HepG2 (cell line): ENCODE results near the gene IL18R1. TPM values are rescaled to one million over a fixed set of nuclear protein-coding genes. Genes with fewer than 3 reads are reported as not detected.

ENCODE experiments used
- ATAC-seq: fragments of 200-7000 bp; cut with Tn5 transposase; 3 replicates; pipeline ENCODE4 v1.9.1; 2020; ENCODE audit warnings: mild to moderate bottlenecking, moderate library complexity
- BruUV-seq: library from RNA; stranded (reverse); fragments of 400-500 nt; replicated peaks from 2 replicates; lab custom pipeline; 2021; lab: Mats Ljungman, UMichigan
- CTCF ChIA-PET: fragments of 300-600 bp; formaldehyde crosslinking; extraction: SDS; loops from one replicate; lab custom pipeline; 2021; ENCODE audit warnings: low total read pairs, inconsistent platforms, low intra/inter-chr PET ratio; lab: Yijun Ruan, JAX
- POLR2A ChIA-PET: fragments of 350-600 bp; sonication (Branson Sonifier 250); formaldehyde crosslinking; loops from one replicate; lab custom pipeline; 2020; ENCODE audit warnings: antibody characterized with exemption, inconsistent platforms; lab: Yijun Ruan, JAX
- DNase-seq: peaks from one replicate; pipeline ENCODE4 v3.0.0-alpha.2; 2015; ENCODE audit warnings: low spot score
- FAIRE-seq: peaks from 3 replicates; lab custom pipeline; 2011; peaks lifted over from hg19 to GRCh38; lab: Jason Lieb, UNC
- H2AFZ ChIP-seq: one replicate; pipeline ENCODE4 v1.6.1; 2011; ENCODE audit warnings: low read length, inconsistent platforms
- H3K27ac ChIP-seq: fragments of 300-600 bp; 3 replicates; pipeline ENCODE4 v1.8.0; 2011; ENCODE audit warnings: mixed run types, mild to moderate bottlenecking, mixed read lengths, low read length, inconsistent platforms; ENCODE audit not compliant: insufficient read depth; ENCODE audit errors: extremely low read length
- H3K27me3 ChIP-seq, 2 experiments: fragments of 200-600 bp in 1 of 2; 2 replicates in 1 of 2; 3 replicates in 1 of 2; pipeline versions ENCODE4 v1.6.0 to v1.8.0; 2011; ENCODE audit warnings: low read length in 2 of 2, mild to moderate bottlenecking in 2 of 2, moderate library complexity in 2 of 2, inconsistent platforms in 1 of 2; ENCODE audit not compliant: insufficient read depth in 2 of 2, control insufficient read depth in 1 of 2
- H3K36me3 ChIP-seq, 2 experiments: fragments of 200-600 bp in 1 of 2; replicated peaks in 1 of 2; 2 replicates in 1 of 2; 3 replicates in 1 of 2; pipeline versions ENCODE4 v1.5.1 to v1.8.0; 2011; ENCODE audit warnings: low read length in 2 of 2, inconsistent platforms in 1 of 2; ENCODE audit not compliant: insufficient read depth in 2 of 2, control insufficient read depth in 1 of 2
- H3K4me1 ChIP-seq: 2 replicates; pipeline ENCODE4 v1.5.1; 2012; ENCODE audit warnings: low read length, inconsistent platforms; ENCODE audit not compliant: insufficient read depth
- H3K4me2 ChIP-seq: 2 replicates; pipeline ENCODE4 v1.6.0; 2011; ENCODE audit warnings: low read depth, low read length, inconsistent platforms
- H3K4me3 ChIP-seq, 3 experiments: fragments of 200-600 bp in 1 of 3; sonication (generic), shearing (Covaris generic) in 1 of 3; replicated peaks in 1 of 3; 2 replicates each; pipeline ENCODE4 v1.5.1; 2011 to 2016; ENCODE audit warnings: low read length in 3 of 3, inconsistent platforms in 2 of 3, low read depth in 2 of 3, mild to moderate bottlenecking in 2 of 3, control low read depth in 1 of 3, mixed read lengths in 1 of 3; ENCODE audit not compliant: insufficient read depth in 1 of 3
- H3K79me2 ChIP-seq: one replicate; pipeline ENCODE4 v1.6.1; 2011; ENCODE audit warnings: low read length, inconsistent platforms; ENCODE audit not compliant: insufficient read depth
- H3K9ac ChIP-seq: 2 replicates; pipeline ENCODE4 v1.6.0; 2011; ENCODE audit warnings: mild to moderate bottlenecking, low read depth, low read length, inconsistent platforms; ENCODE audit not compliant: insufficient read depth
- H3K9me3 ChIP-seq: 2 replicates; pipeline ENCODE4 v1.5.1; 2012; ENCODE audit warnings: mild to moderate bottlenecking, low read length
- H4K20me1 ChIP-seq: 2 replicates; pipeline ENCODE4 v1.6.0; 2011; ENCODE audit warnings: inconsistent platforms, mild to moderate bottlenecking, low read length, moderate library complexity; ENCODE audit not compliant: insufficient read depth
- ARID4A ChIP-seq: sonication (generic); formaldehyde crosslinking; IDR thresholded peaks from 2 replicates; pipeline ENCODE4 v1.5.0; 2020; ENCODE audit warnings: mild to moderate bottlenecking, missing genetic modification reagents, borderline replicate concordance
- ARNT ChIP-seq: fragments of 450-650 bp; IDR thresholded peaks from 2 replicates; pipeline ENCODE4 v1.6.1; 2017
- ASH2L ChIP-seq: fragments of 300-600, 200-600 bp; sonication (generic); IDR thresholded peaks from 2 replicates; pipeline ENCODE4 v1.7.0; 2017; ENCODE audit warnings: low read depth, mild to moderate bottlenecking, moderate library complexity, mixed read lengths, low read length; ENCODE audit not compliant: insufficient read length
- FOXK2 ChIP-seq: fragments of 450-650 bp; IDR thresholded peaks from 2 replicates; pipeline ENCODE4 v1.6.1; 2016
- POGZ ChIP-seq: sonication (generic); formaldehyde crosslinking; IDR thresholded peaks from 2 replicates; pipeline ENCODE4 v1.4.0; 2020; ENCODE audit warnings: mild to moderate bottlenecking, missing genetic modification reagents
- SMYD3 ChIP-seq: sonication (generic); formaldehyde crosslinking; IDR thresholded peaks from 2 replicates; pipeline ENCODE4 v1.8.1; 2023; ENCODE audit warnings: mild to moderate bottlenecking, missing genetic modification reagents
- TAF15 ChIP-seq: fragments of 200-400 bp; formaldehyde crosslinking; IDR thresholded peaks from one replicate; pipeline ENCODE4 v1.6.1; 2018; ENCODE audit warnings: mild to moderate bottlenecking, low read depth, low read length; ENCODE audit not compliant: poor library complexity, severe bottlenecking
- ZBTB42 ChIP-seq: sonication (generic); formaldehyde crosslinking; IDR thresholded peaks from 2 replicates; pipeline ENCODE4 v1.5.0; 2020; ENCODE audit warnings: mild to moderate bottlenecking, missing genetic modification reagents
- ZMYM4 ChIP-seq: sonication (generic); formaldehyde crosslinking; IDR thresholded peaks from 2 replicates; pipeline ENCODE4 v1.8.1; 2023; ENCODE audit warnings: mild to moderate bottlenecking, missing genetic modification reagents
- ZNF205 ChIP-seq: IDR thresholded peaks from 2 replicates; pipeline ENCODE4 v1.6.1; 2018; ENCODE audit warnings: missing biosample characterization, missing genetic modification reagents
- ZNF274 ChIP-seq: sonication (generic); formaldehyde crosslinking; IDR thresholded peaks from 2 replicates; pipeline ENCODE4 v1.5.1; 2020; ENCODE audit warnings: mild to moderate bottlenecking, missing genetic modification reagents
- ZNF30 ChIP-seq: sonication (generic); formaldehyde crosslinking; IDR thresholded peaks from 2 replicates; pipeline ENCODE4 v1.5.0; 2020; ENCODE audit warnings: mild to moderate bottlenecking, missing genetic modification reagents
- ZNF672 ChIP-seq: sonication (generic); formaldehyde crosslinking; IDR thresholded peaks from 2 replicates; pipeline ENCODE4 v1.8.1; 2022; ENCODE audit warnings: missing genetic modification reagents
- ZZZ3 ChIP-seq: sonication (generic); formaldehyde crosslinking; IDR thresholded peaks from 2 replicates; pipeline ENCODE4 v1.4.0; 2020; ENCODE audit warnings: missing genetic modification reagents, mild to moderate bottlenecking, borderline replicate concordance
- WGBS: methylation state at CpG from one replicate; pipeline ENCODE4 v1.1.6; 2017; ENCODE audit warnings: low lambda C conversion rate; 5-methylcytosine and 5-hydroxymethylcytosine counted together
- in situ Hi-C: cut with HindIII; loops from 2 replicates; pipeline ENCODE4 v1.10.0; 2017; ENCODE audit warnings: low pct_unique_long_range_greater_than_20kb; ENCODE audit not compliant: extremely low pct_ligation_motif_present
- intact Hi-C: fragments of 100-400 bp; cut with micrococcal nuclease; formaldehyde crosslinking; loops from one replicate; pipeline ENCODE4 v1.10.0; 2022; ENCODE audit not compliant: unreplicated experiment
- polyA plus RNA-seq, 8 experiments: library from polyadenylated mRNA; depleted of rRNA in 3 of 8; stranded (reverse) in 7 of 8; unstranded in 1 of 8; fragments of >200 nt; fragmentation: Illumina TruSeq in 4 of 8; extraction: Trizol in 4 of 8; gene quantifications; 2 replicates each; pipeline versions ENCODE4 v1.2.1 to v1.2.3, GENCODE V29; 2011 to 2016; ENCODE audit warnings: low read depth in 4 of 8, missing spikeins in 1 of 8, mixed read lengths in 1 of 8; ENCODE audit not compliant: insufficient read depth in 1 of 8
- total RNA-seq, 5 experiments: library from RNA; depleted of rRNA; stranded (reverse); fragments of >200 nt; fragmentation: Illumina TruSeq; extraction: Trizol; gene quantifications; 2 replicates each; pipeline ENCODE4 v1.2.3, GENCODE V29; 2016; ENCODE audit warnings: low read depth in 1 of 5

The IL18R1 gene
- total and polyA plus RNA-seq, 2 of the 13 experiments (the other 11 are each of a cell fraction or from before 2014, with no cell fraction given): 0.01 to 0.04 TPM

DNA sequence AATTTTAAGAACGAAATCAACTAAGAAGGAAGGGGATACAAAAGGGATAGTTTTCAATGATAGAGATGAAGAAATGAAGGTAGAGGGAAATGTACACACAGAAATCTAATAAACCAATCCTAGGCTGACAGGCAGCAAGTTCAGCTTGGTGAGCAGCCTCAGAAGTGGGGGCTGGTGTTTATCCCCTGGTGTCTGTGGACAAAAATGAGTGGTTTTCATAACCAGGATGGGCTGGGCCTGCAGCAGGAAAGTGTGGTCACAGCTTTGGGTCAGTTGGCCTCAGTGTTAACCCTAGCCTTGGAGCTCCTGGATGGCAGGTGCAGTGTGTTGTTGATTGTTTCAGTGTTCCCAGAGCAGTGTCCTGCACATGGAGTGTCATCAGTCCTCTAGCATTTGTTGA, 14.3 kb downstream of the IL18R1 start:
- ATAC-seq: no peak
- no TSS peak for BruUV-seq
- CTCF ChIA-PET: no interaction called here
- no peak overlapping the region for H3K4me3 ChIP-seq
- peaks cover 21% of the 10 kb centered on the region for H3K9me3 ChIP-seq
- WGBS: 2% methylated on average over 1 of the region's 1 CpG
- no peak for DNase-seq
- TF ChIP-seq ZZZ3: no peak
- TF ChIP-seq ARNT: no peak
- TF ChIP-seq FOXK2: no peak
- no peak for TF ChIP-seq ASH2L
- TF ChIP-seq ZNF205: no peak
- no peak for TF ChIP-seq SMYD3 (CRISPR knock-in tag)
- no peak for TF ChIP-seq POGZ (CRISPR knock-in tag)
- TF ChIP-seq ZNF274: no peak
- no peak for TF ChIP-seq TAF15
- no peak for TF ChIP-seq ZMYM4 (CRISPR knock-in tag)
- TF ChIP-seq ZNF30 (CRISPR knock-in tag): no peak
- no peak for TF ChIP-seq ZBTB42 (CRISPR knock-in tag)
- no peak for TF ChIP-seq ZNF672 (CRISPR knock-in tag)
- no peak for TF ChIP-seq ARID4A
- no peaks in the 10 kb centered on the region for H3K27me3 ChIP-seq
- H3K4me1 ChIP-seq: no peaks in the 10 kb centered on the region
- H2AFZ ChIP-seq: no peak overlapping the region
- H3K27ac ChIP-seq: no peak overlapping the region
- H3K79me2 ChIP-seq: no peaks in the 10 kb centered on the region
- intact Hi-C loops (no loop called here), in situ Hi-C loops (no loop called here)
- POLR2A ChIA-PET: no interaction called here
- no peak for FAIRE-seq
- no peak overlapping the region for H3K9ac ChIP-seq
- H3K4me2 ChIP-seq: no peak overlapping the region
- H4K20me1 ChIP-seq: no peaks in the 10 kb centered on the region
- H3K36me3 ChIP-seq: no peaks in the 10 kb centered on the region
